Measurements from ENCODE around the gene LDLRAP1.
"Not testable (repeated sequence)": the region's sequence is repeated elsewhere in the genome, so short reads cannot be mapped to it uniquely, and the experiment has no call there.

LDLRAP1 gene

DNA sequence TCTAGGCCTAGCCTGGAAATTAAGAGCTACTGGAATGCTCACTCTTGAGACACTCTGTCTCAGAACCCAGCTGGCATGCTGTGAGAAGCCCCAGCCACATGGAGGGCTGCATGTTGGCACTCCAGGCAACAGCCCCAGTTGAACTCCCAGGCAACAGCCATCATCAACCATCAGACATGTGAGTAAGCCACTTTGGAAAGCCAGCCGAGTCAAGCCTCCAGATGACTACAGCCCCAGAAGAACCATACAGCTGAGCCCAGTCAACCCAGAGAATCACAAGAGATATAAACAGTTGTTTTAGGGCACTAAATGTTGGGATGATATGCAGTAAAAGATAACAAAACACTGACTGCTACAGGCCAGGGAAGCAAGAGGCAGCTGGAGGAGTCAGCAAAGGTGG, 55.5 kb downstream of the LDLRAP1 start:
- DNase-seq (ENCODE audit: insufficient read length, low spot score) (no peak), FAIRE-seq (no peak)

DNA sequence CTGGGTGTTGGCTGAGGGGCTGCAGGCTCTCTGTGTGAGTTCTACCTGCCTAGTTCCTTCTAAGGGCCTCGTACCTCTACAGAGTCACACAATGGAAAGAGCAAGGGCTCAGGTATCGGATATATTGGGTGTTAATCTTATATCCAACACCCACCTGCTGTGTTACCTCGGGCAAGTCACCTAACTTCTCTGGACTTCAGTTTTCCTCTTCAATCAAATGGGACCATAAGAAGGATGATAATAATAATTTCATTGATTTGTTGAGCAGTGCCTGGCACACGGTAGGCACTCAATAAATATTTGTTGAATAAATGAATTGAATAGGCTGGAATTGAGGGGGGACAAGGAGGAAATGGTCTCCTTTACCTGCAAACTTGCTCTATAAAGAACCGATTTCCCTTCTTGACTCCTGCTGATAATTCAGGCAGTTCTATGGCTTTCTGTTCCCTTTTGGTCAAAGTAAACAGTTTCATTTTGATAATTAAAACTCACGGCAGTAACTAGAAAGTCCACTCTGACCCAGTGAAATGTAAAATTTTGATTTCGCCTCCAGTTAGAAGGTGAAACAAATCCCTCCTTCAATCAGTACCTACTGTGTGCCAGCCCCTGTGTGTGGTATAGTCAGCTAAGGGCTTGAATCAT, 56.7 kb downstream of the LDLRAP1 start:
- FAIRE-seq (peak; percentile 58), DNase-seq (ENCODE audit: insufficient read length, low spot score) (no peak)

DNA sequence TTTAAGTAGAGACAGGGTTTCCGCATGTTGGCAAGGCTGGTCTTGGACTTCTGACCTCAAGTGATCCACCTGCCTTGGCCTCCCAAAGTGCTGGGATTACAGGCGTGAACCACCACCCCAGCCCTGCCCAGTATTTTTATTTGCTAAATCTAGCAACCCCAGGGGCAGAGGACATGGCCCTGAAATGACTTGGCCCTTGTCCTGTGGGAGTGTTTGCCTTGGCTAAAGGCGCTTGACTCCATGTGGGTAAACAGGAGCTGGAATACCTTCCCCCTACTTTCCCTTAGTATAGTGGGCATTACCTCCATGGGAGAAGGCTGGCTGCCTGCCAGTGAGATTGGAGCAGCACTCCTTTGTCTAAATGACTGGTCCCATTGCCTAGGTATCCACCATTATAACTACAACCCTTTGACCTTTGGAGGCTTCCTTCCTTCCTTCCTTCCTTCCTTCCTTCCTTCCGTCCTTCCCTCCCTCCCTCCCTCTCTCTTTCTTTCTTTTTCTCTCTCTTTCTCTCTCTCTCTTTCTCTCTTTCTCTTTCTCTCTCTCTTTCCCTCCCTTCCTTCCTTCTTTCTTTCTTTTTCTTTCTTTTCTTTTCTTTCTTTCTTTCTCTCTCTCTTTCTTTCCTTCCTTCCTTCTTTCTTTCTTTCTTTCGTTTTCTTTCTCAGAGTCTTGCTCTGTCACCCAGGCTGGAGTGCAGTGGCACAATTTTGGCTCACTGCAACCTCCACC, 57.7 kb downstream of the LDLRAP1 start:
- not testable (repeated sequence) for DNase-seq (ENCODE audit: insufficient read length, low spot score); FAIRE-seq

DNA sequence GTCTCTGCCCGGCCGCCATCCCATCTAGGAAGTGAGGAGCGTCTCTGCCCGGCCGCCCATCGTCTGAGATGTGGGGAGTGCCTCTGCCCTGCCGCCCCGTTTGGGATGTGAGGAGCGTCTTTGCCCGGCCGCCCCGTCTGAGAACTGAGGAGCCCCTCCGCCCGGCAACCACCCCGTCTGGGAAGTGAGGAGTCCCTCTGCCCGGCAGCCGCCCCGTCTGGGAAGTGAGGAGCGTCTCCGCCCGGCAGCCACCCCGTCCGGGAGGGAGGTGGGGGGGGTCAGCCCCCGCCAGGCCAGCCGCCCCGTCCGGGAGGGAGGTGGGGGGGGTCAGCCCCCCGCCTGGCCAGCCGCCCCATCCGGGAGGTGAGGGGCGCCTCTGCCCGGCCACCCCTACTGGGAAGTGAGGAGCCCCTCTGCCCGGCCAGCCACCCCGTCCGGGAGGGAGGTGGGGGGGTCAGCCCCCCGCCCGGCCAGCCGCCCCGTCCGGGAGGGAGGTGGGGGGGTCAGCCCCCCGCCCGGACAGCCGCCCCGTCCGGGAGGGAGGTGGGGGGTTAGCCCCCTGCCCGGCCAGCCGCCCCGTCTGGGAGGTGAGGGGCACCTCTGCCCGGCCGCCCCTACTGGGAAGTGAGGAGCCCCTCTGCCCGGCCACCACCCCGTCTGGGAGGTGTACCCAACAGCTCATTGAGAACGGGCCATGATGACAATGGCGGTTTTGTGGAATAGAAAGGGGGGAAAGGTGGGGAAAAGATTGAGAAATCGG, 60.6 kb downstream of the LDLRAP1 start:
- FAIRE-seq; DNase-seq (ENCODE audit: insufficient read length, low spot score): not testable (repeated sequence)

DNA sequence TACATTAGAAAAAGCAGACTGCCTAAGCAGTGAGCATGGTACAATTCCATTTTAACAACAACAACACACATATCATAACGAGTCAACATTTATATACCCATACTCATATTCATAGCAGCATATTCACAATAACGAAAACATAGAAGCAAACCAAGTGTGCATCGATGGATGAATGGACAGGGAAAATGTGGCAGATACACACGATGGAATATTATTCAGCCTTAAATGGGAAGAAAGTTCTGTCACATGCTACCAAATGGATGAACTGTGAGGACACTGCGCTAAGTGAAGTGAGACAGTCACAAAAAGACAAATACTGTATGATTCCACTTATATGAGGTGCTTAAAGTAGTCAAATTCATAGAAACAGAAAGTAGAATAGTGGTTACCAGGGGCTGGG, 63.7 kb downstream of the LDLRAP1 start:
- DNase-seq (ENCODE audit: insufficient read length, low spot score): no peak
- no peak for FAIRE-seq

DNA sequence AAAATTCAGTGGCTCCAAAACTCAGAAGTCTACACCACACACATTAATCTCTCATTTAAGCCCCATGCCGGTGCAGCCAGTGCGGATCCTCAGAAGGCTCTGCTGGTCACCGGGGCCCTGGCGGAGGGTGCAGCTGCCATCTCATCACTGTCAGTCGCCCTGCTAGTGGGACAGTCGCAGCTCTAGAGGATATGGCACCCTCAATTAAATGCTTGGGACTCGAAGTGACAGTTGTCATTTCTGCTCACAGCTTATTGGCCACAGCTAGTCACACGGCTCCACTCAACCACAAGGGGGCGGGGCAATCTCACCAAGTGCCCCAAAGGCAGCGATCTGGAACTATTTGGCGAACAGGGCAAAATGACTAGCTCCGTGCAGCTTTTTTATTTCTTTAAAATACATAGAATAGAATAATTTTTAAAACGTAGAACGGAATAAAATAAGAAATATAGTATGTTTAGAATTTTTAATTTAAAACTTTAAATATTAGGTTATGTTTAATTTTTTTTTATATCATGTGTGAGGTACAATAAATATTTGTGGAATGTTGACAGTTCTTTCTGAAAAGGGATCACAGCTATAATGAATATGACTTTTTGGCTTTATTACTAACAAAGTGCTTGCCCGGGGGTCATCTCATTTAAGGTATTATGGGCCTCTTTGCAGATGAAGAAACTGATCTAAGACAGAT, 65.2 kb downstream of the LDLRAP1 start:
- peak; percentile 77 for DNase-seq (ENCODE audit: insufficient read length, low spot score)
- peak; percentile 77 for FAIRE-seq

DNA sequence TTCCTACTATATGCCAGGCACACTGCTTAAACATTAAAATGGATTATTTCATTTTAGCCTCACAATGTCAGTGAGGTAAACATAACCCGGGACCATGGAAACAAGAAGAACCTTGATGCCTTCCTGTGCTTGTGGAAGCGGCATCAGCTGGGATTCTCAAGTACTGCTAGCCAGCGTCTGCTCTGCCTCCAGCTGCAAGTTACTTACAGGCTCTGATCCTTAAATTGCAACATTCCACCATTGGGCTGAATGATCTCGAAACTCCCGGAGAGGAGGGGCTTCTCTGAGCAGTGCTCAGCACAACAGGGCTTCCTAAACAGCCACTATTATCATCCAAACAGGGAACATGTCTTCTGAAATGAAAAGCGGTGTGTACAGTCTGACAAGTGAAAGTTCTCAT, 66.5 kb downstream of the LDLRAP1 start:
- no peak for FAIRE-seq
- no peak for DNase-seq (ENCODE audit: insufficient read length, low spot score)

DNA sequence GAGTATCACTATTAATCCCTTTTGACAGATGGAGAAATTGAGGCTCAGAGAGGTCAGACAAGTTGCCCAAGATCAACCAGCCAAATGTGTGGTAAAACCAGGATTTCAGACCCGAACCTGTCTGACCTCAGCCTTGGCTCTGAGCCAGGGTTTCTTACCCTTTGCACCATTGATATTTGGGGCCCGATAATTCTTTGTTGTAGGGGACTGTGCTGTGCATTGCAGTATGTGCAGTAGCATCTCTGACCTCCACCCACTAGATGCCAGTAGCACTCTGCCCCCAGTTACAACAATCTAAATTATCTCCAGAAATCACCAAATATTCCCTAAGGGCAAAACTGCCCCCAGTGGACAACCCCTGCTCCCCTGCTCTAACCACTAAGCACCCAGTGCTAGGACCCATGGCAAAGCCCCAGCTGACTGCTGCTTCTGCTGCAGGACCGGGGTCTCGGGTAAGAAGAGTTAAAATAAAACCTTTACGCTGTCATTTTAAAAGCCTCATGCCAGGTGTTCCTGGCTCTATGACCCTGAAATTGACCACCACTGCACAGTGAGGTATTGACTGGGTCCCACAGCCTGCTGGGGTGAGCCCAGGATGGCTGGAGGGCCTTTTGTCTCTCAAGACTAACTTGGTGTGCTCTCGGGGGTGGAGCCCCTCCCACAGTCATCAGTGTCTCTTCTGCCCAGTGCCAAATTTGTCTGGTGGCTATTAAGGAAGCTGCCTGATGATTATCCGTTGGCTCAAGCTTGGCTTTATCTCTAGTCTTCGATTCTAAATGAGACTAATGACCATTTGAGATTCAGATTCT, 67.6 kb downstream of the LDLRAP1 start:
- DNase-seq (ENCODE audit: insufficient read length, low spot score) (no peak), FAIRE-seq (no peak)

DNA sequence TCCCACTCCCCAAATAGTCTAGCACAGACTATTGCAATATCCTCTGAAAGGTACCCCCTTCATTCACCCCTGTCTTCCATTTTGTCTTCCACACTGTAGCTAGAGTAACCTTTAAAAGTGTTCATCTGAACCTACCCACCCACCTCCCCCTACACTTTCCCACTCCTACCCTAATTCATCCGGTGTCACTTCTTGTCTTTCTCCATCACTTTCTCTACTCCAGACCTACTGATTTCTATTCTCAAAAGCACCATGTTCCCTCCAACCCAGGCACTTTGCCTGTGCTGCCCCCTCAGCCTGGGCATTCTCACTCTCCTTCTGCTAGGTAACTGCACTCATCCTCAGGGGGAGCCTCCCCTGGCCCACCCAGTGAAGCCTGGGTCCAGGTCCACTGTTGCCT, 68.4 kb downstream of the LDLRAP1 start:
- no peak for DNase-seq (ENCODE audit: insufficient read length, low spot score)
- no peak for FAIRE-seq

DNA sequence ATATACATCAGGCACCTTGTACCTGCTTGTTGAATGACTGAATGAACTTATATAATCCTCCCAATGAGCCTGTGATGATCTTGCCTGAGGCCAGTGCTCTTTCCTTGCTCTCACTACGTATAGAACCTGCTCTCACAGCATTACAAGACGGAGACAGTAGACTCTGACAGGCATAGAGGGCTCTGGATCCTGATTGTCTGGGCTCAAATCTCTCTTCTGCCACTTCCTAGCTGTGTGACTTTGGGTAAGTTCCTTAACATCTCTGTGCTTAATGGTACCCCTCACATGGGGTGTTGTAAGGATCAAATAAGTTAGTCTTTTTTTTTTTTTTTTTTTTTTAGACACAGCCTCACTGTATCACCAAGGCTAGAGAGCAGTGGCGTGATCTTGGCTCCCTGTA, 69.0 kb downstream of the LDLRAP1 start:
- no peak for DNase-seq (ENCODE audit: insufficient read length, low spot score)
- no peak for FAIRE-seq

DNA sequence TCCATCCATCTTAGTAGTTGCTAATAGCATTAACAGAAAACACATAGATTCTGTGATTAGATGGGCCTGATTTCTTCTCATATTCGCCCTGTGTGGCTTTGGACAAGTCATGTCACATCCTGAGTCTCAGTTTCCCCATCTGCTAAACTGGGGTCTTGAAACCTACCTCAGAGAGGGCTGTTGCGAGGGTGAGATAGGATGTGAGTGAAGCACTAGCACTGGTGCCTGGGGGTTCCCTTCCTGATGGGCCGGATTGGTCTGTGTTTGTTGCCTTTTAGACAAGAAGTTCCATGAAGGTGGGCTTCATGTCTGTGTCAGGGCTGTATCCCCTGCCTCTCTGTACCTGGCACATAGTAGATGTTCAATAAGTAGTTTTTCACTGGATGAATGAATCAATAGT, 69.7 kb downstream of the LDLRAP1 start:
- DNase-seq (ENCODE audit: insufficient read length, low spot score): no peak
- FAIRE-seq: no peak

DNA sequence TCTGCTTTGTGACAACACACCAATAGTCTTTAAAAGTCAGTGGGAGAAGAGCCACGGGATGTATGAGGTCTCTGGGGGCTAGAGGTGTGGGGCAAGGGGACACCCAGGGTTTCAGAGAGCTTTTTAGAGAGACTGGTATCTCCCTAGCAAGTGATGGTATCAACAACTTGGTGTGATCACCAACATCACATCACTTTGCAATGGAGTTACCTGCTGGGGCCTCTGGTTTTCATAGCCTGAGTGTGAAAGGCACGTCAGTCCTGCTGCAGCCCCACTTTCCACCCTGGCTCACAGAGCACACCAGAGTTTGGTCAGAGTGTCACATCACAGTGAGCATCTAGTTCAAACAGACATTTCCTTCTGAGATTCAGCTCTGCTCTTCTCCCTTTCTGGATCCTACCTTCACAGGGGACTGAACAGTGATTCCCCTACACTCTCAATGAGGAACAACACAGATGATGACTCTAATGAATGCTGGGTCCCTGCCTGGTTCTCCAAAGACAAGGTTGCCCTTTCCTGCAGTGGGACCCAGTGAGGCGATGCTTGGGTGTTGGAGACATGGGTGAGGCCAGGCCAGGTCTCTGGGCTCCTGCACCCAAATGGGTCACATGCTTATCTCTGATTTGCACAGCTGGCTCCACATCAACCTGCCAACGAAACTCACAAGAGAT, 71.2 kb downstream of the LDLRAP1 start:
- DNase-seq (ENCODE audit: insufficient read length, low spot score): no peak
- FAIRE-seq: no peak

DNA sequence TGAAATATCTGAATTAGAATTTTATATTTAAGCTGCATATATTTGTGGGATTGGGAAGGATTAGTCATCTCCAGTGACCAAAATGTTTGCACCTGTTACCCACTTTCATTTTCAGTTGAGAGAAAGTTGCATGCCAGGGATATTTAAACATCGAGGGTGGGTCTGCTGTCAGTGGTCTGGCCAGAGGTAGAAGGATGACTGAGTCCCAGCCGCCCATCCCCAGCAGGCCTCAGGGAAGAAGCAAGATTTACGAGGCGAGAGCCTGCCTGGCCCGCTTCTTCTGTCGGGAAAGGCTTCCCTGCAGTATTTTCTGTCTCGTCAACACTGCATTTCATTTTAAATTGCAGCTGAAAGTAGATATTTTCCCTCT, 71.8 kb downstream of the LDLRAP1 start:
- DNase-seq (ENCODE audit: insufficient read length, low spot score) (no peak), FAIRE-seq (no peak)

DNA sequence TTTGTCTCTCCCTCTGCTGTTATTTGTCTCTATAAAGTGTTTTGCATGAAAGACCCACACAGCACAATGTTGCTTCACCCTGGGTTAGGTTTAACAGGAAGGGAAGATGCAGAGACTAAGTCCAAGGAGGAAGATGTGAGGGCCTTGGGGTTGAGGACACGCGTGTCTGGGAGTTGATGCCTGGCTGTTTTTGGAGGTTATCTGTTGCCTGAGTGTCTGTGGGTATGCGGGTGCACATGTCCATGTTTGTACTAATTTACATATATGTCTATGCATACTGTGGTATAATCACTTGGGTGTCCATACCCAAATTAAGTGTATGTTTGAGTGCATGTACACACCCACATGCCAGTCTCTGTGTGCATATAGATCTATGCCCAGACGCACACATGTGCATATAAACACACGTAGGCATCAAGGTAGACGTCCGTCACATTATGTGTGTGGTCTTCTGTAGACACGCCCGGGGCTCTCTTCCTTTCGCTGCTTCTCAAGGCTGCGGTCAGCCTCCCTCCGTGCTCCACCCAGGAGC, 72.2 kb downstream of the LDLRAP1 start:
- no peak for DNase-seq (ENCODE audit: insufficient read length, low spot score)
- peak; percentile 23 for FAIRE-seq

DNA sequence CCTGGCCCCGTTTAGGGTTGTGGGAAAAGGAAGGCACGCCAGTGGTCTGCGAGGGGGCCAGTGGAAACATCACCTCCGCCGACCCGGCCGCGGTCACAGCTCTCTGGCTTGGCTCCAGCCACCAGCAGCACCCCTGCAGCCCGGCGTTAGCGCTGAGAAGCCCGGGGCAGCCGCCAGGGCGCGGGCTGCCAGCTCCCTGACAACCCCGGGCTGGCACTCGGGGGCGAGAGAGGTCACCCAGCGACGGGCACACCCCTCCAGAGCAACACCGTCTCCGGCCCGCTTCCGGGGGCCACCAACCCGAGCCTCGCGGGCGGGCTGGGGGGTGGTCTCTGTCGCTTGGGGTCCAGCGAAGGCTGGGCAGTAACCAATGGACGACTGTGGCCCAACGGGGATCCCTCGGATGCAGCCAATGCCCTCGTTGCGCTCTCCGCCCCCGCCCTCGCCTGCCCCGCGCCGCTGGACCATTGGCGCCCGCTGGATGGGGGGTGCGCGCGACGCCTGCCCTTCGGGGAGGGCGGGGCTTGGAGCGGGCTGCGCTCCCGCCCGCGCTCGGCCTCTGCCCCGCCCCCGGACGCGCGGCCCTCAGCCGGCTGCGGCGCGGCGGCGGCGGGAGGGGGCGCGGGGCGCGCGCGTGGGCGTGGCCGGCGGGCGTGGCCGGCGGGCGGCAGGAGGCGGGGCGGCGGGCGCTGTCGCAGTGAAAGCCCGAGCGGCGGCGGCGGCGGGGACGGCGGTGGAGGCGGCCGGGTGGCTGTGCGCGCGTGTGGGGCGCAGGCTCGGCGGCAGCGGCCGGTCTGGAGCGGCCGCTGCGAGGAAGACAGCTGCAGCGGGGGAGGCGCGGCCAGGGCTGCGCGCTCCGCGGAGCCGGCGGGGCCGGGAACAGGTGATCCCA, 72.9 kb downstream of the LDLRAP1 start, which contains the start of gene MAN1C1:
Gene MAN1C1, plus strand, starts transcription at position 697 of the 892 bp plus-strand sequence. CDS start 1,007 bp downstream, outside the sequence.
- FAIRE-seq: peak; percentile 89
- peak; percentile 92 for DNase-seq (ENCODE audit: insufficient read length, low spot score)

DNA sequence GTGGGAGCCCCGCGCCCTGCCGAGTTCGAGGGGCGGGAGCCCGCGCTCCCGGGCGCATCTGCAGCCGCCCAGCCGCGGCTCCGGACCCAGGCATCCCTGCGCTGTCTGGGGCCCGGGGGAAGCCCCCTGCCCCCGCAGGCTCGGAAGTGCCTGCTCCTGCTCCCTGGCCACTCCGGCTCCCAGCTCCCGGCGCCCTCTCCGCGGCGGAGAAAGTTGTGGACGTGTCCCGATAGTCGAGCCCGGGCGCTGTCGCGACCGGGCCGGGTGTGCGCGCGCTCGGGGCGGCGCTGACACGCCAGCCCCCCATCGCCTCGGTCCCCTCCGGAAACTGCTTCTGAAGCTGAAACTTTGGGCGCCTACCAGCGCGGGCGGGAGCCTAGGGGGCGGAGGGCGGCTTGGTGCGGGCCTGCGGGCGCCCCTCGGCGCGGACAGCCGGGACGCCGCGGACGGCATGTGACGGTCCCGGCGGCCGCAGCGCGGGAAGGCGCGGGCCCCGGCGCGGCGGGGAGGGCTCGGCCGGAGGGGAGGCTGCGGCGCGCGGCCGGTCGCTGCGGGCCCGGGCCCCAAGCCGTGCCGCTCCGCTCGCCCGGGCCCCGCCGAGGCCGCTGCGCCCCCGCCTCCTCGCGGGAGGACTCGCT, 73.7 kb downstream of the LDLRAP1 start:
- FAIRE-seq (no peak), DNase-seq (ENCODE audit: insufficient read length, low spot score) (no peak)

DNA sequence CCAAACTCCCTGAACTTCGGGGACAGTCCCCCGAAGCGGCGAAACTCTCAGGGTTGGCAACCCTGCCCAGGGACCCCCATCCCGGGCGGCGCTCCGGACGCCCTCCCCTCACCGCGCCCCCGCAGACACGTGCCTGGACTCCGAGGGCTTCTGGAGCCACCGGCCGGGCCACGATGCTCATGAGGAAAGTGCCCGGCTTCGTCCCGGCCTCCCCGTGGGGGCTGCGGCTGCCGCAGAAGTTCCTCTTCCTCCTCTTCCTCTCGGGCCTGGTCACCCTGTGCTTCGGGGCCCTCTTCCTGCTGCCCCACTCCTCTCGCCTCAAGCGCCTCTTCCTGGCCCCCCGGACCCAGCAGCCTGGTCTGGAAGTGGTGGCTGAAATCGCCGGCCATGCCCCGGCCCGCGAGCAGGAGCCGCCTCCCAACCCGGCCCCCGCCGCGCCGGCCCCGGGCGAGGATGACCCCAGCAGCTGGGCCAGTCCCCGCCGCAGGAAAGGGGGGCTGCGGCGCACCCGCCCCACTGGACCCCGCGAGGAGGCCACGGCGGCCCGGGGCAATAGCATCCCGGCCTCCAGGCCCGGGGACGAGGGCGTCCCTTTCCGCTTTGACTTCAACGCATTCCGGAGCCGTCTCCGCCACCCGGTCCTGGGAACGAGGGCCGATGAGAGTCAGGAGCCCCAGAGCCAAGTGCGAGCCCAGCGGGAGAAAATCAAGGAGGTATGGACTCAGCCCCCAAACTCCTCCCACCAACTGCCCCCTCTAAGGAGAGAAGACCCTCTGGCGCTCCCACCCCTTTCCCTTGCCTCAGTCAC, 74.4 kb downstream of the LDLRAP1 start:
- FAIRE-seq (no peak), DNase-seq (ENCODE audit: insufficient read length, low spot score) (no peak)
